GM18508 (cell line): Measurements from ENCODE around the gene NDUFAF4.

ENCODE experiments used
- ATAC-seq: cut with Tn5 transposase; IDR thresholded peaks from one replicate; pipeline ENCODE4 v1.9.1; 2021; ENCODE audit warnings: moderate number of reproducible peaks; ENCODE audit not compliant: insufficient read depth, unreplicated experiment

Gene NDUFAF4

DNA sequence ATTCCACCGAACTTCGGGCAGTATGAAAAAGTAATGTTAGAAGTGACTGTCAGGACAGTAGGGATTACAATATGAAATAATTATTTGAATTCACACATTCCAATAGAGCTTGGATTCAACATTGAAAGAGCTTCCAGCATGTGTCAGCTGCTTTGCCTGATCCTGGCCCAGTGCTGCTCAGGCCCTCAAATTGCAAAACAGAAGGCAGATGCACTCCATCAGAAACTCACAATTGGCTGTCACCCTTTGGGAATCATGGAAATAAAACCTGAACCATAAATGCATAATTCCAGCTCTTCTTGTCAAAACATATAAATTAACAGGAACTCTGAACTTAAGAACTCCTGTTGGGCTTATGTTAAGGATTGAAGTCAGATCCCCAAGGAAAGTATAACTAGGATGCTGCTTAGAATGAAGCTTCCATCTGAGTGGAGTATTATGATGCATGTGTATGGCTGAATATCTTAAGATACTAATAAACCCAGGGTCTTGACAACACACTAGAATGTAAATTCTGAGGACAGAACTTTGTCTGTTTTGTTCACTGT is 1.8 kb upstream of the NDUFAF4 start:
- no peak for ATAC-seq

DNA sequence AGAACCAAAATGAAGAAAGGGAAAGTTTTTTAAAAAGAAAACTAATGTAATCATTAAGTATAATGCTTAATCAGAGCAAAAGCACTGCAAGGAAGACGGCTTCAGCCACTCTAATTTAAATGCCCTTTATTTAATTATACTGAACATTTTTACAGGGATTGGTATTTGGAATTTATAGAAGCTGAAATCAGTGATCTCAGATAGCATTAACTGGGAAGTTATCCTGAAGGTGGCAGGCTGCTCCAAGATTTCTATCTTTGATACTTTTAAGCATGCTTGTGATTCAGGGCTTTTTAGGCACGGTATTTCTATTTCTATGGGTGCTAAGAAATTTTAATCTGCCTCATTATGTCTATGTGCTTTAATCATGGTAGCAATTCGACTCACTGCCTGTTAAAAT is 1.3 kb upstream of the NDUFAF4 start:
- ATAC-seq: no peak

DNA sequence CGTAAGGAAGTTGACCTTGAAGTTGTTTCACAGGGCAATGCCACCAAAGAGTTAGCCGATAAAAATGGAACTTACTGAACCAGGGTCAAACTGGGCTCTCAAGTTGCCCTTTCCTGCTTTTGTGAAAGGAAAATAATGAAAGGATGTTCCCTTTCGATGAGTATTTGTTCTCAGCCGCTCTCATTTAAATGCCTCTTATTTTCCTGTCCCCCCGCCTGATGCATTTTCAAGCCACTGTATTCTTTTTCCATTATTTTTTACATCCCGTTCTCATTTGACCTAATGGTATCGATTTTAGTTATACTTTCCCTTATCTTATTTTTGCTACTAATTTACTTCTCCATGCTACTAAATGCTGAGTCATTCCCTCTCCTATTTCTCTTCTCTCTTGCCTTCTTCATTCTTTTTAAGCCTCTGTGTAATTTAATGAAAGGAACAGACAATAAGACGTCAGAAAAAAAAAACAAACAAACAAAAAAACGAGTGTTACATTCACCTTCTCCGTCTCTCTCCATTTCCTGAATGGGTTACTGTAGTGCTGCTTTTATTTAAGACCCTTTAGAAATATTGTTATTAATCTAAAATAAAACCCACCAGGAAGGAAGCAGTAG is 655 bp upstream of the NDUFAF4 start:
- ATAC-seq: no peak

DNA sequence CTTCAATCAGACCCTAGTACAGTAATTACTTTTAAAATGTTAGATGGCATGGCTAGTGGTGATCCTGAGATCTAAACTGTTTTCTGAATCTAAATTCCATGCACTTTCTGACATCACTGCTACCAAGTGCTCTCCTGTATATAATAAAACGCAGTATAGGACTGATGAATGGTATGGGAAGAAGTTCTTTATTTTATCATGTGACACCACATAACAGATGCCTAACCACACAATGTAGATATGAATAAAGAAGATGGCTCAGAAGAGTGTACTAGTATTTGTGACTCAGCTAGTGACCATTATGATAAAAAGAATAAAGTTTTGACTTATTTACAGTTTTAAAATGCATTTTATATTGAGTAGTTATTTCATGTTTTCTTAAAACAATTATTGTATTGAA is 8.5 kb downstream of the NDUFAF4 start:
- ATAC-seq: no peak

DNA sequence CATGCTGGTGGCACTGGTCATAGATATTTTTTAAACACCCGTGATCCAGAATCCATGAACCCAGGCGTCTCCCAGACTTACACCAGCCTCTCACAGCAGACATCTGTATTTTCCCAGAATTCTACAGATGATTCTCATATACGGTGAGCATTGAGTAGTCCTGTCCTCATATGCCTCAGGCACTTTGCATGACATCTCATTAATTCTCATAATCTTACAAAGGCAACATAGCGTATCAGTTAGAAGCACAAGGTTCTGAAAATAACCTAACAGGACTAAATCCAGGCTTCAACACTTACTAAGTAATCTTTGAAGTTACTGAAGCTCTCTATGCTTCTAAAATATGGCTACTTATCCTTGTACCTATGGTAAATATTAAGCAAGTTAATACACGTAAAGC is 8.9 kb downstream of the NDUFAF4 start:
- ATAC-seq: no peak

DNA sequence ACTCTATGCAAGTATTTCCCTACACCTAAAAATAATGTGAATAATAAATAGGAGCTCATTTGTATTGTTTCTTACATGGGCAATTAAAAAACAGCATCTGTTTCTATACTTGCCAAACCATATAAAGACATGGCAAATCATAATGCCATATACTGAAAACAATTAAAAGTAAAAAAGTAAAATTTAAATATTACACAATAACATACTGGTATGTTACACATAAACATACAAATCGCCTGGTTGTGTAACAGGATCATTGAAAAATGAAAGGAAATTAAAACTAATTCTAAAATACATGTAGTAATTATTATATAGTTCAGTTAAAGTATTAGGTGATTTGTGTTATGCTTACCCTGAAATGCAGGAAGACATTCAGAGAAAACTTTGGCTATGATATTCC is 11.2 kb downstream of the NDUFAF4 start:
- ATAC-seq: no peak

DNA sequence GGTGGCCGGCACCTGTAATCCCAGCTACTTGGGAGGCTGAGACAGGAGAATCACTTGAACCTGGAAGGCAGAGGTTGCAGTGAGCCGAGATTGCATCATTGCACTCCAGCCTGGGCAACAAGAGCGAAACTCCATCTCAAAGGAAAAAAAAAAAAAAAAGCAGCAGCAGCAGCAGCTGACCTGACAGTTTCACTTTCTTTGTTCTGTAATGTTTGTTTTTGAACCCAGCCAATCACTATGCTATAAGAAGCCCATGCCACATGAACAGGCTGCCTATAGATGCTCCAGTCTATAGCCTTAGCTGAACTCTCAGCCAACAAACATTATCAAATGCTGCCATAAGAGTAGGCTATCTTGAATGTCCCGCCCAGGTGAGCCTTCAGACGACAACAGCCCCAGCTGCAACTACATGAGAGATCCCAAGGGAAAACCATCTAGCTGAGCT is 12.5 kb downstream of the NDUFAF4 start:
- peak; percentile 52 for ATAC-seq

DNA sequence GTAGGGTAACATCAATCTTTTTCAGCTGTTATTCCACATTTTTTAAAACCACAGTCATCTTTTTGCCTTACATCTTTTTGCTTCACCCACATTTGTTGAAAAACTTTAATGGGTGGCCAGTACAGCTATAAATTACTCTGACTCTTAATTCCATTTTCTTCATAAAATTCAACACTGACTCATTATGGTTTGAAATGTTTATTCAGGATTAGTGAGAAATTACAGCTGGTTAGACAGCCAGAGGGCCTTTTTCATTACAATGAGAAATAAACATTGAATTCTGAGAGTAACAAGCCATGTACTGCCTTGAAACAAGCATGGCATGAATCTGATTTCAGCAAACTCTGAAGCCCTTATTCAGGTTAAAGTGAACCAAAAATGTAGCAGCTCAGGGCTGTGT is 19.5 kb downstream of the NDUFAF4 start:
- ATAC-seq: no peak

DNA sequence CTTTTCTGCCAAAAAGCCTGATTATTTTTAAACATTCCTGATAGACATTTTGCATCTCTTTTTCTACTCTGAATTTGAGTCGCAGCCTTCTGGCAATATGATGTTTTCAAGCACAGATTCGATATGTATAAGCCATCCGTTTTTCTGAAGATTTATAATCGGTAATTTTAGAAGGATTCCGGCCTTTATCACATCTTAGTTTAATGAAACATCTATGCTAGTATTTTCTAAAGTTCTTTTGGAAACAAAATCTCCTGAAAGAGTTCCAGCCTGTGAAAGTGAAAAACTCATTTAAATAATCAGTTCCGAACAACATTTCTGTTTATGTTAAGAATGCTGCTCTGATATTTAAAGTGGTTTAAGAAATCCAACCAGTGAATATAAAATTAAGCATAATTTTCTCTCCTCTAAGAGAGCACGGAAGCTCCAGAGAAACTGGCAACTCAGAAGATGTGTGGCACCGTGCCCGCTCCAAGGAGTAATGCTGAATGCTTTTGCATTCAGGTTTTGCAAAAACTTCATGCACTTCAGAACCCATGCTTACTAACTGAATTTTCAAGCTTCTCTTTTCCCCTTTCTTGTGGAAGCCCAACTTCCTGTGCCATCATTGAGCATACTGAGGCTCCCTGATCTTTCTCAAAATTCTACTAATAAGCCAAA is 20.7 kb downstream of the NDUFAF4 start:
- ATAC-seq: no peak

DNA sequence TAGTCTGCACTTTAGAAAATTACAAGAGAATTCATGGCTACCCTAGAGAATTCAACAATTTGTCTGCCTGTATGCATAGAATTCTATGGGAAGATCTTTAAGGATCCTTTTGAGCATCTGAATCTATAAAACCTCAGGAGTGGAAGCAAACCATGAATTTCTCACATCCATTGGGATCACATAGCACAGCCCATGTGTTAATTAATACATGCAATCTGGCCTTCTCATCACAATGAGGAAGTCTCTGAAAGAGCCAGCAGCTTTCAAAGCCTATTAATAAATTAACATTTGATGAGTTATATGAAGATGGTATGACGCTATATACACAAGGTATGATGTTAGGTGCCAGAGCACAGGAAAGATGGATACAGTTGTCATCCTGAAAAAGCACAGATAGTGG is 24.7 kb downstream of the NDUFAF4 start:
- no peak for ATAC-seq

DNA sequence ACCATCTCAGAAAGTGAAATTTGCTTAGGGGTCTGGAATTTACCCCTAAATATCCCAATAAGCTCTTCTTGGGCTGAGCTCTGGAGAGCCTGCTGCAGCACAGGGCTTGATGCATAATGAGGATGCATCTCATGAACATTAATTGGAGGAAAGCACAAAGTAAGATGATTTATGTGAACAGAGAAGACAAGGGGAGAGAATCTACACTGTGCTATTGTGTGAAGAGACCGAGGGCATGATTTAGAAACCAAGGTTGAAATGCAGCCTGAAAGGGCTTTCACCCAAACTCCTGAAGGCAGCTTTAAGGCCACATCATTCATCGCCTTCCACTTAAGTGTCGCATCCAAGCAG is 32.7 kb downstream of the NDUFAF4 start:
- ATAC-seq: no peak

DNA sequence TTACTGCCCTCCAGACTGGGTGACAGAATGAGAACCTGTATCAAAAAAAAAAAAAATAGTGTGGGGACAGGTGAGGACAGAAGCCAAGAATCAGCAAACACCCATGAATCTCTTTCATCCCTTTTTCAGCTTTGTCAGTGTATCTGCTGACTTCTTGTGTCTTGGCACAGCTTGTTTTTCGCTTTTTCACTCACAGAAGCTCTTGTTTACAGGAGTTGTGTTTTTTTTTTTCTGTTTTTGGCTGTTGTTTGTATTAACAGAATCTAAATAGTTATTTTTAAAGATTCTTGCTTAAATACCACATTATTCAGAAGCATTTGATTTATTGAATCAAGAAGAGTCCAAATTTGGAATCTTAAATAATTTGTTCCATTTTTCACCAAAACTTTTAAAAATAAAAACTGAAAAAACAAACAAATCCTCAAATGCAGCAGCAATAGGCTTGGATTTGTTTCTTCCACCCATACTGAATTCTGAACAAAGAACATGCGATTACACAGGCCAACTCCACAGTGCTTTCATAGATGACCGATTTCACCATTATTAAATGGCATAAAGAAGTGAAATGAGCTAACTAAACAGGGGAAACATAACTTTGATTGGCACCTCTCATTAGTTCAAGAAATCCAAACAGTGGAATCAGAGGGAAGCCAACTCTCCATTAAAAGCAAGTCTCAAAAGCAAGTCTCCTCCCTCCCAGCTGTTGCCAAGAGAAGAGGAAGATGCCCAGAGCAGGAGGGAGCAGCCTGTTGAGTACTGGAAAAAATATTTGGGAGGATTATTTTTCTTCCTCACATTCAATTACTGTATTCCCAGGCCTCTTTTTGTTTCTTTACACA is 33.3 kb downstream of the NDUFAF4 start:
- no peak for ATAC-seq

DNA sequence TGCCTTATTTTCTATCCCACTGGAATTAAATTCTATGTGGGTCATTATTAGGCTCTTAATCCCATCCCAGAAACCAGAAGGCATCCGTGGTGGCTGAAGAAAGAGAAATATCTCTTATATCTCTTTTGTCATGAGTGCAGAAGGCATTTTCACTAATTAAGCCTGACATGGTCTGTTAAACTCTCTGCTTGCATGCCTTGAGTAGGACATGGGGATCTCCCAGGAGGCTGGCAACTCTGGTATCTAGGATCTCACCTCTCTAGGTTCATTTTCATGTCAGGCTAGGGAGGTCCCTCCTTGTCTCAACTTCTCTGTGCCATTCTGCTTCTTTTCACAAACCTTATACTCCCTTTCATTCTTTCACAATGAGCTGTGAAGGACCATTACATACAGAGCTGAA is 35.1 kb downstream of the NDUFAF4 start:
- ATAC-seq: no peak

DNA sequence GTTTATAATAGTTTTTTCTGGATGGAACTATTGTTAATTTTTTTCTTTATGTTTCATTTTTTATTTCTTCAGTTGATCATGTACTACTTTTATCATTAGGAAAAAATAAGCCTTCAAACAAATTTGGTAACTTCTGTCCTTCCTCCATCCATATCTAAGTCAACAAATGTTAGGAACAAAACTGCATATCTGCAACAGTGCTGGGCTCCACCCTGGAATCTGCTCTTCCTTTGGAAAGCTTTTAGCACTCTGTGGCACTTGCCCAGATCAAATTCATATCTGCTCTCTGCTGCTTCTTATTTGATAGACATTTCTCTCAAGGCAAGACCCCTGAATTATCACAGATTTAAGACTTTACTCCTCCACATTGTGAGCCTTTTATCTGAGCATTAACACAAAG is 36.1 kb downstream of the NDUFAF4 start:
- ATAC-seq: no peak

DNA sequence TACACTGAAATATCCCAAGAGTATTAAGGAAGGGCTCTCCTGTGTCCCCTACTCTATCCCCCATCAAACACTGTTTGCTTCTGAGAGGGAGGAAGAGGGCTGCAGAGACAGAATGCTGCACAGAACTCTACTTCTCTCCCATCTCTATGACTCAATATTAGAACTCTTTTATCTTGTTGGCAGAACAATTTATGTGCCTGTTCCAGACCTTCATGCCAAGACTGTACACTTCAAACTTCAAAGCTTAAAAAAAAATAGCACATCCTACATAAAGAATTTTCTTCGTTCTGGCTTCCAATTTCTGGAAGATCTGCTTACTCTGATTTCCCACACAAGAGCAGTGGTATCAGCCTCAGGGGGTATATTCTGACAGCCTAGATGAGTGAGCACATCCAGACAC is 40.8 kb downstream of the NDUFAF4 start:
- no peak for ATAC-seq

DNA sequence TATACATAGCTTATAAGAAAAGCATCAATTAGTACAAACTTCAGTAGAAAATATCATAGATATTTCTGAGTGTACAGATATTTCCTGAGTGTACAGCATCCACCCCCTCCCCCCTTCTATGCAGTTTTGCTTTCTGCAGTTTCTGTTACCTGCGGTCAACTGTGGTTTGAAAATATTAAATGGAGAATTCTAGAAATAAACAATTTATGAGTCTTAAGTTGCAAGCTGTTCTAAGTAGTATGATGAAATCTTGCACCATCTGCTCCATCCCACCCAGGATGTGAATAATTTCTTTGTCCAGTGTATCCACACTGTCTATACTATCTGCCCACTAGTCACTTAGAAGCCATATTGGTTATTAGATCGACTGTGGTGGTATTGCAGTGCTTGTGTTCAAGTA is 44.6 kb downstream of the NDUFAF4 start:
- no peak for ATAC-seq

DNA sequence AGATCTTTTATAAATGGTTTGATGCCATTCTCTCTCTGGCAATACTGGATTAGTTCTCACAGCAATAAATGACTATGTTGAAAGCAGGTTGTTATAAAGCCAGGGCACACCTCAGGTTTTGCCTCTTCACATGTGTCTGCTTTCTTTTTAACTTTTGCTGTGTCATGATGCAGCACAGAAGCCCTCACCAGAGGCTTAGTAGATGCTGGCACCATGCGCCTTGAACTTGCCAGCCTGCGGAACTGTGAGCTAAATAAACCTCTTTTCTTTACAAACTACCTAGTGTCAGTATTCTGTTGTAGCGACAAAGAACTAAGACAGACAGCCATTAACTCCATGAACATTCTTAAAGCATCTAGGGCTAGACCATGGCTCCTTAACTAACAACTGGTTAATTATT is 45.1 kb downstream of the NDUFAF4 start:
- ATAC-seq: no peak

DNA sequence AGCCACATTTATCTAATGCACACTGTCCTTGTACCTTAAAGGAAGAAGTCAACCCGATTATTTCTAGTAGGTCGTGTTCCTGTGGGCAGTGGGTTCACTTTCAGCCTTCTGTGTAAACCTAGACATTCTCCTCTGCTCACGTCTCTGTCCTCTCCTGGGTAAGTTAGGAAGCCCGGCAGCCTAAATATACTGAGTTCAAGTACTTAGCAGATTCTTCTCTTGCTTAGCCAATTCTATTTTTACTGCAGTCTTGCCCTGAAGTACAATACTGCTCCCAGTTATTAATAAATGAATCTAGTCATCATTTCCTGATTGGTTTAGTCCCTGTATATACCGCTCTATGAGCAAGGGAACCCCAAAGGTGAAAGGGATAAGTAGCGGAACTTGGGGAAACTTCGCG is 45.8 kb downstream of the NDUFAF4 start:
- ATAC-seq: no peak

DNA sequence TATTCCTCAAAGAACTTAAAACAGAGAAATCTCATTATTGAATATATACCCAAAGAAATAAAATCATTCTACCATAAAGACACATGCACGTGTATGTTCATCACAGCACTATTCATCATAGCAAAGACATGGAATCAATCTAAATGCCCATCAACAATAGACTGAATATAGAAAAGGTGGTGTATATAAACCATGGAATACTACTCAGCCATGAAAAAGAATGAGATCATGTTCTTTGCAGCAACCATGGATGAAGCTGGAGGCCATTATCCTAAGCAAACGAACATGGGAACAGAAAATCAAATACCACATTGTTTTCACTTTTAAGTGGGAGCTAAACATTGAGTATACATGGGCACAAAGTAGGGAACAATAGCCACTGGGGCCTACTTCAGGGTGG is 48.1 kb downstream of the NDUFAF4 start:
- ATAC-seq: no peak

DNA sequence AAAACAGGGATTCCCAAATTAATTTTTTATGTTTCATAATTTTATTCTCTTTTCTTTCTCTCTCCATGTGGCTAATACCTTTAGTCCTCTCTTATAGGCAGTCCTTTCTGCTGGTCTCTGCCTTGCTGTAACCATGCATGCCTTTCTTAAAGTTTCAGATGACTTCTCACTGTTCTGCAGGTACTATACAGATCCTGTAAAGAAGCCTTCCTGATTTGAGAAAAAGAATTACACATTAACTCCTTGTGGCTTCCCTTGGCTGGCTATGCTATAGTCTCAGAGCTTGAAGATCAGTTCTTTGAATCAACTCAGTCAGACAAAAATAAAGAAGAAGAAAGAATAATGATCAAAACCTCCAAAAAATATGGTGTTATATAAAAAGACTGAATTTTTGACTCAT is 53.2 kb downstream of the NDUFAF4 start:
- ATAC-seq: no peak

DNA sequence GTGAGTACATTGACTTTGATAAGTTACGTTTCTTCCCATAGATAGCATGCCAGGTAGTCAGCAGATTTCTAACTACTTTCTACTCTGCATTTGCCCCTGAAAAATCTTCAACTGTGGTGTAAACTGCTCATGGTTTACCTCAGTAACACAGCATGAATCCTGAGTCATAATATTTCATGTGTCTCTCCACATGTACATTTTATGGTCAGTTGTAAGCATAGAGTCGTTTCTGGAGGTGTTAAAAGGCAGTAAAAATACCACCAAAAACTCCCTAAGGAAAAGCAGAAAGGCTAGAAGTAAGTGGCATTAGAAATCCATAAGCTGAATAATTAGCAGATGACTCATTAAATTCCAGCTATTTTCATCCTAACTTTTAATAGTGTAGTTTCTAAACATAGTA is 56.3 kb downstream of the NDUFAF4 start:
- no peak for ATAC-seq
